PFSK-1 (cell line): Measurements from ENCODE around the gene PCSK4.

Experiments used
- FOXP2 ChIP-seq: optimal IDR thresholded peaks from 2 replicates; pipeline ENCODE3; 2011; ENCODE audit warnings: borderline replicate concordance, control low read depth, inconsistent platforms; ENCODE audit not compliant: insufficient read depth; ENCODE audit errors: extremely low read length, extremely low read depth
- POLR2AphosphoS5 ChIP-seq: IDR thresholded peaks from 2 replicates; pipeline ENCODE4 v1.6.1; 2012; ENCODE audit warnings: low read depth, mild to moderate bottlenecking, control low read depth, low read length, moderate library complexity
- SIN3A ChIP-seq: IDR thresholded peaks from 2 replicates; pipeline ENCODE4 v1.6.1; 2012; ENCODE audit warnings: mild to moderate bottlenecking, low read length, moderate library complexity, borderline replicate concordance; ENCODE audit not compliant: insufficient read depth
- TAF1 ChIP-seq: IDR thresholded peaks from 2 replicates; pipeline ENCODE4 v1.6.1; 2012; ENCODE audit warnings: low read length, control low read depth, borderline replicate concordance; ENCODE audit not compliant: insufficient read depth
- TF ChIP-seq, protein P1 (sequence below), 2 experiments: IDR thresholded peaks; 2 replicates each; pipeline versions ENCODE4 v1.6.1 to v1.8.0; 2011 to 2012; ENCODE audit warnings: low read depth in 2 of 2, low read length in 2 of 2, control low read depth in 1 of 2, inconsistent platforms in 1 of 2, mild to moderate bottlenecking in 1 of 2, moderate library complexity in 1 of 2; ENCODE audit not compliant: insufficient read depth in 1 of 2

Gene PCSK4

DNA sequence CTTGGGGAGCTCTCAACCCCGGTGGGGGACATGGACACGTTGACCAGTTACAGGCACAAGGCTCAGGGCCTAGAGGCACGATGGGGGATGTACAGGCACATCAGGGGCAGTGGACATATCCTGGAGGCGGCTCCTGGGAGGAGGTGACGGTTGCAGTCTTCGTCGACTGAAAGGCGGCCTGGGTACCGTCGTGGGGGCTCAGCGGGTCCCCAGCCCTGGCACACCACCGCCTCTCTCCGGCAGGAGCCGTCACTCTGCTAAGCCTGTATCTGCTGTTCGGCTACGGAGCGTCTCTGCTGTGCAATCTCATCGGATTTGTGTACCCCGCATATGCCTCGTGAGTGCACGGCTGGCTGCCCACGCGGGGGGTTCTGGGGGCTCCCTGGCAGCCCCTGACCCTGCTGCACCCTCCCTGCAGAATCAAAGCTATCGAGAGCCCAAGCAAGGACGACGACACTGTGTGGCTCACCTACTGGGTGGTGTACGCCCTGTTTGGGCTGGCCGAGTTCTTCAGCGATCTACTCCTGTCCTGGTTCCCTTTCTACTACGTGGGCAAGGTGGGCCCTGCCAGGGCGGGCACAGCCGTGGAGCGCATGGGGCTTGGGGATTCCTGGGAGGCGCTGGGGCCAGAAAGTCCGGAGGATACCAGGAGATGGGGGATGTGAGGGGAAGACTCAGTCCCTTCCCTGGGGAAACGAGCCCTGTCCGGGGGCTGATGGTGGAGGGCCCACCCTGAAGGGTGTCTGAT is 5.1 kb upstream of the PCSK4 start:
- TF ChIP-seq TAF1 (no peak), POLR2AphosphoS5 (no peak), SIN3A (no peak), FOXP2 (no peak)
- TF ChIP-seq, protein P1, sequence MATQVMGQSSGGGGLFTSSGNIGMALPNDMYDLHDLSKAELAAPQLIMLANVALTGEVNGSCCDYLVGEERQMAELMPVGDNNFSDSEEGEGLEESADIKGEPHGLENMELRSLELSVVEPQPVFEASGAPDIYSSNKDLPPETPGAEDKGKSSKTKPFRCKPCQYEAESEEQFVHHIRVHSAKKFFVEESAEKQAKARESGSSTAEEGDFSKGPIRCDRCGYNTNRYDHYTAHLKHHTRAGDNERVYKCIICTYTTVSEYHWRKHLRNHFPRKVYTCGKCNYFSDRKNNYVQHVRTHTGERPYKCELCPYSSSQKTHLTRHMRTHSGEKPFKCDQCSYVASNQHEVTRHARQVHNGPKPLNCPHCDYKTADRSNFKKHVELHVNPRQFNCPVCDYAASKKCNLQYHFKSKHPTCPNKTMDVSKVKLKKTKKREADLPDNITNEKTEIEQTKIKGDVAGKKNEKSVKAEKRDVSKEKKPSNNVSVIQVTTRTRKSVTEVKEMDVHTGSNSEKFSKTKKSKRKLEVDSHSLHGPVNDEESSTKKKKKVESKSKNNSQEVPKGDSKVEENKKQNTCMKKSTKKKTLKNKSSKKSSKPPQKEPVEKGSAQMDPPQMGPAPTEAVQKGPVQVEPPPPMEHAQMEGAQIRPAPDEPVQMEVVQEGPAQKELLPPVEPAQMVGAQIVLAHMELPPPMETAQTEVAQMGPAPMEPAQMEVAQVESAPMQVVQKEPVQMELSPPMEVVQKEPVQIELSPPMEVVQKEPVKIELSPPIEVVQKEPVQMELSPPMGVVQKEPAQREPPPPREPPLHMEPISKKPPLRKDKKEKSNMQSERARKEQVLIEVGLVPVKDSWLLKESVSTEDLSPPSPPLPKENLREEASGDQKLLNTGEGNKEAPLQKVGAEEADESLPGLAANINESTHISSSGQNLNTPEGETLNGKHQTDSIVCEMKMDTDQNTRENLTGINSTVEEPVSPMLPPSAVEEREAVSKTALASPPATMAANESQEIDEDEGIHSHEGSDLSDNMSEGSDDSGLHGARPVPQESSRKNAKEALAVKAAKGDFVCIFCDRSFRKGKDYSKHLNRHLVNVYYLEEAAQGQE (IDR thresholded peaks at IDR 0.05; ENCODE audit: insufficient read depth in 1 of 2, low read depth in 2 of 2, low read length in 2 of 2): no peak

DNA sequence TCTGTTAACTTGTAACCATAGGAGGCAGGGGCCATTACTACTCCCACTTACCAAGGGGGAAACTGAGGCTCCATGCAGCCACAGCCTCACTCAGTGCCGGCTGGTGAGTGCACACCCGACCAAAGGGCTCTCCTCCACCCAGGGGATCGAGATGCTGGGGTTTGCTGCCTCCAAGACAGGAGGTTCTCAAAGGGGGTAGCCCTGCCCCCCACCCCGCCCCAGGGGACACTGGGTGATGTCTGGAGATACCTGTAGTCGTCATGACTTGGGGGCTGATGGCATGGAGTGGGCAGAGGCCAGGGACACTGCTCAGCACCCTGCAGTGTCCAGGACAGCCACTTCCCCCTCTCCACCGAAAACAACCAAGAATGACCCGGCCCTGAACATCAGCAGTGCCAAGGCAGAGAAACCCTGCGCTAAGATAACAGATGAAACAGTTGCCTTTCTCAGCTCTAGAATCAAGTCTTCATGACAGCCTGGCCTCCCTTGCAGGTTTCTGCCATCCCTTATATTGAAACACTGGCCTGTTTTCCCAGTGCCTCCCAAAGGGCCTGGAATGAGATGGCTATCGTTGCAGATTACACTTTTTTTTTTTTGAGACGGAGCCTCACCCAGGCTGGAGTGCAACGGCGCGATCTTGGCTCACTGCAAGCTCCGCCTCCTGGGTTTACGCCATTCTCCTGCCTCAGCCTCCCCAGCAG is 4.1 kb upstream of the PCSK4 start:
- no peak for TF ChIP-seq FOXP2
- no peak for TF ChIP-seq SIN3A
- TF ChIP-seq TAF1: no peak
- TF ChIP-seq, protein P1 (IDR thresholded peaks at IDR 0.05; ENCODE audit: insufficient read depth in 1 of 2, low read depth in 2 of 2, low read length in 2 of 2): no peak
- TF ChIP-seq POLR2AphosphoS5: no peak

DNA sequence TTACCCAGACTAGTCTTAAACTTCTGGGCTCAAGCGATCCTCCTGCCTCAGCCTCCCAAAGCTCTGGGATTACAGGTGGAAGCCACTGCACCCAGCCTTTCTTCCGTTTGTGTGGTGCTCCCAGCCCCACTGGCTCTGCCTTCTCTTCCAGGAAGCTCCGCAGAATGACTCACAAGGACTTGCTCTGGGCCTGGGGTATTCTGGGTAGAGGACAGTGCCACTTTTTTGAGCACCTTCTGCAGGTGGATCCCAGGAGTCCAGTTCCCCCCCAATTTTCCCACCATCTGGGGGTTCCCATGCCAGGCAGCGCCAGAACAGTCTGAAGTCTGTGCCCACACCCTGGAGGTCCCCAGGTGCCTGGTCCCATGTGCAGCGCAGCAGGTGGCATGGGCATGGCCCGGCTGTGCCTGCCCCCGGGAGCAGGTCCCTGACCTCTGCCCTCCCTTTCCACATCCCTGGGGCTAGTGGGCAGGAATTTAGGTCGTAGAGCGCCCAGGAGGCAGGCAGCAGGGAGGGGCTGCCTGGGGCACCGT is 2.4 kb upstream of the PCSK4 start:
- TF ChIP-seq FOXP2 (no peak), TAF1 (no peak), SIN3A (no peak), POLR2AphosphoS5 (no peak)
- TF ChIP-seq, protein P1 (IDR thresholded peaks at IDR 0.05; ENCODE audit: insufficient read depth in 1 of 2, low read depth in 2 of 2, low read length in 2 of 2): no peak

DNA sequence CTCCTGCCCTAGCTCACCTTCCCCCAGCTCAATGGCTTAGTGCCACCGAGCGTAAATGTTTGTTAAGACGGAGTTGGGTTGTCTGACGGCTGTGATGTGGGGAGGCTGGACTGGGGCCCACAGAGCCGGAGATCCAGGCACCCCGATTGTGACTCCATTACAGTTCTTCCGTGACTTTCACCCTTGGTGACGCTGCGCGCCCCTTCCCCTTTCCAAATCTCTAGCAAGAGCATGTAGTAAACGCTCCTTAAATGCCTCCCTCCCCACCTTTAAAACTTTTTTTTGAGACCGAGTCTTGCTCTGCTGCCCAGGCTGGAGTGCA is 1.7 kb upstream of the PCSK4 start:
- TF ChIP-seq POLR2AphosphoS5 (no peak), SIN3A (no peak), FOXP2 (no peak), TAF1 (no peak)
- TF ChIP-seq, protein P1 (IDR thresholded peaks at IDR 0.05; ENCODE audit: insufficient read depth in 1 of 2, low read depth in 2 of 2, low read length in 2 of 2): no peak
